ENCODE measurements around the gene C19orf12. TPM values are rescaled to one million over a fixed set of nuclear protein-coding genes. Genes with fewer than 3 reads are reported as not detected.

Gene C19orf12
- total RNA-seq, 1 experiment from 2014 or later, result 15.5 TPM

GRCh38 chr19:29741776-29742175, 26.7 kb upstream of the C19orf12 start:
- H3K27ac Mint-ChIP-seq, result no peak overlapping the region
- no peak for TF ChIP-seq TEAD1 (CRISPR knock-in tag; IDR thresholded peaks at IDR 0.05)
- POLR2A ChIA-PET, result no interaction called here
- no peaks in the 10 kb centered on the region for H3K9me3 Mint-ChIP-seq
- DNase-seq (ENCODE audit: low spot score), result no peak
- H3K27me3 Mint-ChIP-seq (ENCODE audit: low read depth), result no peaks in the 10 kb centered on the region; the same call in 1 of the 2 replicates
- H3K4me1 Mint-ChIP-seq, result no peaks in the 10 kb centered on the region
- ATAC-seq, result no peak
- CTCF ChIA-PET, result interaction anchor here (0.8 to 7.3 kb wide), 4 partner anchors 11 to 131 kb away, joined by 3 to 45 read pairs (median 6); no protein-coding TSS in a partner anchor
- no peaks in the 10 kb centered on the region for H3K36me3 Mint-ChIP-seq
- no peak overlapping the region for H3K4me3 Mint-ChIP-seq

GRCh38 chr19:29741226-29741625, 26.2 kb upstream of the C19orf12 start:
- no peaks in the 10 kb centered on the region; the same call in 1 of the 2 replicates for H3K27me3 Mint-ChIP-seq (ENCODE audit: low read depth)
- no peaks in the 10 kb centered on the region for H3K9me3 Mint-ChIP-seq
- ChIA-PET CTCF (interaction anchor here (0.8 to 7.3 kb wide), 4 partner anchors 11 to 131 kb away, joined by 3 to 45 read pairs (median 6); no protein-coding TSS in a partner anchor), POLR2A (no interaction called here)
- DNase-seq (ENCODE audit: low spot score) (no peak), ATAC-seq (no peak)
- no peak overlapping the region for H3K4me3 Mint-ChIP-seq
- H3K27ac Mint-ChIP-seq, result no peak overlapping the region
- H3K4me1 Mint-ChIP-seq, result no peaks in the 10 kb centered on the region
- H3K36me3 Mint-ChIP-seq, result no peaks in the 10 kb centered on the region
- TF ChIP-seq ZNF416 (CRISPR knock-in tag; IDR thresholded peaks at IDR 0.05) (no peak), GRHL2 (CRISPR knock-in tag; IDR thresholded peaks at IDR 0.05; ENCODE audit: insufficient replicate concordance, severe bottlenecking) (no peak), ESRRA (CRISPR knock-in tag; IDR thresholded peaks at IDR 0.05; ENCODE audit: borderline replicate concordance) (no peak), KAT7 (CRISPR knock-in tag; IDR thresholded peaks at IDR 0.05; ENCODE audit: borderline replicate concordance) (no peak), ZBTB21 (CRISPR knock-in tag; IDR thresholded peaks at IDR 0.05; ENCODE audit: borderline replicate concordance) (no peak), ARID4B (CRISPR knock-in tag; IDR thresholded peaks at IDR 0.05; ENCODE audit: borderline replicate concordance) (no peak), ZNF121 (CRISPR knock-in tag; IDR thresholded peaks at IDR 0.05) (no peak), ZNF425 (CRISPR knock-in tag; conservative IDR thresholded peaks at IDR 0.05) (no peak)
- TF ChIP-seq, protein P1, sequence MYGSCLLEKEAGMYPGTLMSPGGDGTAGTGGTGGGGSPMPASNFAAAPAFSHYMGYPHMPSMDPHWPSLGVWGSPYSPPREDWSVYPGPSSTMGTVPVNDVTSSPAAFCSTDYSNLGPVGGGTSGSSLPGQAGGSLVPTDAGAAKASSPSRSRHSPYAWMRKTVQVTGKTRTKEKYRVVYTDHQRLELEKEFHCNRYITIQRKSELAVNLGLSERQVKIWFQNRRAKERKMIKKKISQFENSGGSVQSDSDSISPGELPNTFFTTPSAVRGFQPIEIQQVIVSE (CRISPR knock-in tag; IDR thresholded peaks at IDR 0.05; ENCODE audit: borderline replicate concordance), result no peak
- TF ChIP-seq, protein P2, sequence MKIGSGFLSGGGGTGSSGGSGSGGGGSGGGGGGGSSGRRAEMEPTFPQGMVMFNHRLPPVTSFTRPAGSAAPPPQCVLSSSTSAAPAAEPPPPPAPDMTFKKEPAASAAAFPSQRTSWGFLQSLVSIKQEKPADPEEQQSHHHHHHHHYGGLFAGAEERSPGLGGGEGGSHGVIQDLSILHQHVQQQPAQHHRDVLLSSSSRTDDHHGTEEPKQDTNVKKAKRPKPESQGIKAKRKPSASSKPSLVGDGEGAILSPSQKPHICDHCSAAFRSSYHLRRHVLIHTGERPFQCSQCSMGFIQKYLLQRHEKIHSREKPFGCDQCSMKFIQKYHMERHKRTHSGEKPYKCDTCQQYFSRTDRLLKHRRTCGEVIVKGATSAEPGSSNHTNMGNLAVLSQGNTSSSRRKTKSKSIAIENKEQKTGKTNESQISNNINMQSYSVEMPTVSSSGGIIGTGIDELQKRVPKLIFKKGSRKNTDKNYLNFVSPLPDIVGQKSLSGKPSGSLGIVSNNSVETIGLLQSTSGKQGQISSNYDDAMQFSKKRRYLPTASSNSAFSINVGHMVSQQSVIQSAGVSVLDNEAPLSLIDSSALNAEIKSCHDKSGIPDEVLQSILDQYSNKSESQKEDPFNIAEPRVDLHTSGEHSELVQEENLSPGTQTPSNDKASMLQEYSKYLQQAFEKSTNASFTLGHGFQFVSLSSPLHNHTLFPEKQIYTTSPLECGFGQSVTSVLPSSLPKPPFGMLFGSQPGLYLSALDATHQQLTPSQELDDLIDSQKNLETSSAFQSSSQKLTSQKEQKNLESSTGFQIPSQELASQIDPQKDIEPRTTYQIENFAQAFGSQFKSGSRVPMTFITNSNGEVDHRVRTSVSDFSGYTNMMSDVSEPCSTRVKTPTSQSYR (CRISPR knock-in tag; IDR thresholded peaks at IDR 0.05), result no peak
- TF ChIP-seq, protein P3, sequence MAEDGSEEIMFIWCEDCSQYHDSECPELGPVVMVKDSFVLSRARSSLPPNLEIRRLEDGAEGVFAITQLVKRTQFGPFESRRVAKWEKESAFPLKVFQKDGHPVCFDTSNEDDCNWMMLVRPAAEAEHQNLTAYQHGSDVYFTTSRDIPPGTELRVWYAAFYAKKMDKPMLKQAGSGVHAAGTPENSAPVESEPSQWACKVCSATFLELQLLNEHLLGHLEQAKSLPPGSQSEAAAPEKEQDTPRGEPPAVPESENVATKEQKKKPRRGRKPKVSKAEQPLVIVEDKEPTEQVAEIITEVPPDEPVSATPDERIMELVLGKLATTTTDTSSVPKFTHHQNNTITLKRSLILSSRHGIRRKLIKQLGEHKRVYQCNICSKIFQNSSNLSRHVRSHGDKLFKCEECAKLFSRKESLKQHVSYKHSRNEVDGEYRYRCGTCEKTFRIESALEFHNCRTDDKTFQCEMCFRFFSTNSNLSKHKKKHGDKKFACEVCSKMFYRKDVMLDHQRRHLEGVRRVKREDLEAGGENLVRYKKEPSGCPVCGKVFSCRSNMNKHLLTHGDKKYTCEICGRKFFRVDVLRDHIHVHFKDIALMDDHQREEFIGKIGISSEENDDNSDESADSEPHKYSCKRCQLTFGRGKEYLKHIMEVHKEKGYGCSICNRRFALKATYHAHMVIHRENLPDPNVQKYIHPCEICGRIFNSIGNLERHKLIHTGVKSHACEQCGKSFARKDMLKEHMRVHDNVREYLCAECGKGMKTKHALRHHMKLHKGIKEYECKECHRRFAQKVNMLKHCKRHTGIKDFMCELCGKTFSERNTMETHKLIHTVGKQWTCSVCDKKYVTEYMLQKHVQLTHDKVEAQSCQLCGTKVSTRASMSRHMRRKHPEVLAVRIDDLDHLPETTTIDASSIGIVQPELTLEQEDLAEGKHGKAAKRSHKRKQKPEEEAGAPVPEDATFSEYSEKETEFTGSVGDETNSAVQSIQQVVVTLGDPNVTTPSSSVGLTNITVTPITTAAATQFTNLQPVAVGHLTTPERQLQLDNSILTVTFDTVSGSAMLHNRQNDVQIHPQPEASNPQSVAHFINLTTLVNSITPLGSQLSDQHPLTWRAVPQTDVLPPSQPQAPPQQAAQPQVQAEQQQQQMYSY (CRISPR knock-in tag; IDR thresholded peaks at IDR 0.05), result no peak
